ENCODE measurements around the gene GPR87. TPM values are rescaled to one million over a fixed set of nuclear protein-coding genes. Genes with fewer than 3 reads are reported as not detected.

The GPR87 gene
- total RNA-seq, 2 experiments from 2014 or later, result not detected

DNA sequence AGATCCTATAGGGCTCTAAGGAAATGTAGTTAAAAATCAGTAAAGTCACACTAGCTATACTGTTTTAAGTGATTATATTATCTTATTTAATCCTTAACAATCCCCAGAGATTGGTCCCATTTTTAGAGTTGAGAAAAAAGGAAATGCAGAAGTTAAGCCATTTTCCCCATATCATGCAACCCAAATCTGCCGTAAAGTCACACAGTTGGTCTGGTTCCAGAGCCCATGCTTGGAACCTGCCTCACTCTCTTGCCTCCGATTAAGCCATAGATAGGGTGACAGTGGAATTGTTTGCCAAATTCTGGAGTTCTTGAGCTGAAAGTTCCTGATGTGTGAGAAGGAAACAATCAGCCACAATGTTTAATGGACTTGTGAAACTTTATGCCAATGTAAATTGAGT, 15.1 kb upstream of the GPR87 start:
- TF ChIP-seq, protein P1, sequence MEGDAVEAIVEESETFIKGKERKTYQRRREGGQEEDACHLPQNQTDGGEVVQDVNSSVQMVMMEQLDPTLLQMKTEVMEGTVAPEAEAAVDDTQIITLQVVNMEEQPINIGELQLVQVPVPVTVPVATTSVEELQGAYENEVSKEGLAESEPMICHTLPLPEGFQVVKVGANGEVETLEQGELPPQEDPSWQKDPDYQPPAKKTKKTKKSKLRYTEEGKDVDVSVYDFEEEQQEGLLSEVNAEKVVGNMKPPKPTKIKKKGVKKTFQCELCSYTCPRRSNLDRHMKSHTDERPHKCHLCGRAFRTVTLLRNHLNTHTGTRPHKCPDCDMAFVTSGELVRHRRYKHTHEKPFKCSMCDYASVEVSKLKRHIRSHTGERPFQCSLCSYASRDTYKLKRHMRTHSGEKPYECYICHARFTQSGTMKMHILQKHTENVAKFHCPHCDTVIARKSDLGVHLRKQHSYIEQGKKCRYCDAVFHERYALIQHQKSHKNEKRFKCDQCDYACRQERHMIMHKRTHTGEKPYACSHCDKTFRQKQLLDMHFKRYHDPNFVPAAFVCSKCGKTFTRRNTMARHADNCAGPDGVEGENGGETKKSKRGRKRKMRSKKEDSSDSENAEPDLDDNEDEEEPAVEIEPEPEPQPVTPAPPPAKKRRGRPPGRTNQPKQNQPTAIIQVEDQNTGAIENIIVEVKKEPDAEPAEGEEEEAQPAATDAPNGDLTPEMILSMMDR (IDR thresholded peaks at IDR 0.05), result no peak
- ATAC-seq (no peak), DNase-seq (no peak)
- ChIA-PET CTCF (interaction anchor here (1.3 to 1.4 kb wide), 2 partner anchors 48 to 164 kb away, joined by 4 to 5 read pairs; no protein-coding TSS in a partner anchor), POLR2A (no interaction called here)
- H3K27ac Mint-ChIP-seq, result no peak overlapping the region
- intact Hi-C loops (cut with micrococcal nuclease), result no loop called here
- no peak overlapping the region for H3K4me3 Mint-ChIP-seq
- no peaks in the 10 kb centered on the region for H3K36me3 Mint-ChIP-seq (ENCODE audit: low read depth)
- peaks cover 6% of the 10 kb centered on the region for H3K4me1 Mint-ChIP-seq (ENCODE audit: low read depth)
- H3K27me3 Mint-ChIP-seq, result peaks cover 3% of the 10 kb centered on the region
- no peaks in the 10 kb centered on the region for H3K9me3 Mint-ChIP-seq

DNA sequence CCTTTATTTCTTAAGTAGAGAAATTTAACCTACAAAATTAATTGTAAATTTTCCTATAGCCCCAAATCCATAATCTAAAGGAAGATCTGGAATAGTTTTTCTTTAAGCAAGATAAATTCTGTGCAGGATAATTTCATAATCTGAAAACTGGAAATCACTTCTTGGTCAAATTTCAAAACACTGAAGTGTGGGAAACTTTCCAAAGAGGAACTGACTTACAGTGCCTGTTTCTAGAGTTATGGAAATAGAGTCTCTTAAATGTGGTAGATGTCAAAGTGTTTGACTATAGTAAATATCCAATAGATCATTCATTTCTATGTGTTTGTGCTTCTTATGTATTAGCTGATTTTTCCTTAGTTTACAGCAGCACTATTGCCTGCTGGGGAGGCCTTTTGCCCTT, 14.3 kb upstream of the GPR87 start:
- intact Hi-C loops (cut with micrococcal nuclease), result no loop called here

DNA sequence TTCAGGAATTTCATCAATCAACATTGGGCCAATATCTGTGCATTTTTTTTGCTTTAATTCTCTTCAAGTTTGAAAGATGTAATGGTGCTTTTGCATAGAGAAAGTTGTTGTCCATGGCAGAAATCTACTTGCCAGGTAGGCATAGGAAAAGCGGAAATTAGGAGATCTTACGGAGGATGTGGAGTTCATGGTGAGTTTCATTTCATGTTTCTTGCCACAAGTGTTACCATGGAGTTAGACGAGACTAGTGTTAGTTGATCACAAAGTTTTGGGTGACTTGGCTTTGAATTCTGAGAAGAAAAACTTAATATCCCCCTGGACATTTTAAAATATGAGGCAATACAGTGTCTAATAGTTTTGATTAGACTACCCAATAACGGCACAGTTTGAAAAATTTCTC, 13.8 kb upstream of the GPR87 start:
- Mint-ChIP-seq H3K27ac (no peak overlapping the region), H3K9me3 (no peaks in the 10 kb centered on the region), H3K4me1 (ENCODE audit: low read depth) (peaks cover 6% of the 10 kb centered on the region)

More for the DNA sequence above, 14.3 kb upstream of the GPR87 start:
- CTCF ChIA-PET, result interaction anchor here (1.3 to 1.4 kb wide), 2 partner anchors 47 to 163 kb away, joined by 4 to 5 read pairs; no protein-coding TSS in a partner anchor
- Mint-ChIP-seq H3K27me3 (peaks cover 6% of the 10 kb centered on the region), H3K4me1 (ENCODE audit: low read depth) (peaks cover 6% of the 10 kb centered on the region), H3K4me3 (no peak overlapping the region), H3K27ac (no peak overlapping the region), H3K9me3 (no peaks in the 10 kb centered on the region), H3K36me3 (ENCODE audit: low read depth) (no peaks in the 10 kb centered on the region)
- POLR2A ChIA-PET, result no interaction called here
- TF ChIP-seq, protein P1 (IDR thresholded peaks at IDR 0.05), result no peak
- DNase-seq (no peak), ATAC-seq (no peak)

DNA sequence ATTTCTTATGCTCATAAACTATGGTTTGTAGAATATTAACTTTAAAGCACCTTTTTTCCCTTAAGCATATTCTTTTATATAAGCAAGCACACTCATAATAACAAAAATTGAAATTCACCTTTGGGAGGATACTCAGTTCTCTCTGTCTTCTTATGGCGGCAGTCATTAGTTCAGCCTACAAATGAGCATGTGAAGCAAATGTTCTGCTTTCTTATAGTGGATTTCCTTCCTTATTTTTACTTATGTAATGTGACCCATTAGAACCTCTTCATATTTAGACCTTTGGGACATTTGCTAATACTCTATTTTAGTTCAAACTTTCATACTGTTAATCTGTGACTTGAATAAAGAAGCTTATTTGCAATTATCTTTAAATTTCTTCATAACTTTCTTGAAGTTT, 12.7 kb upstream of the GPR87 start, which contains the start of gene P2RY13:
Gene P2RY13, minus strand, starts transcription at position 187 of the 400 bp plus-strand sequence. Its CDS starts 21 bp downstream, at position 166.
- Mint-ChIP-seq H3K4me1 (ENCODE audit: low read depth) (peaks cover 6% of the 10 kb centered on the region), H3K27me3 (peaks cover 6% of the 10 kb centered on the region), H3K4me3 (peak within 1 kb of the TSS; percentile 48), H3K36me3 (ENCODE audit: low read depth) (no peaks in the 10 kb centered on the region), H3K27ac (no peak within 1 kb of the TSS), H3K9me3 (no peaks in the 10 kb centered on the region)
- DNase-seq, result no peak
- ChIA-PET POLR2A (no interaction called here), CTCF (interaction anchor here (1.6 to 2.9 kb wide), 4 partner anchors 13 to 161 kb away, joined by 5 to 13 read pairs (median 11); partner anchors contain the start of gene GPR87)
- intact Hi-C loops (cut with micrococcal nuclease), result loop anchor here (5.0 kb wide), 1 partner anchor 37 kb away; no protein-coding TSS in a partner anchor
- TF ChIP-seq, protein P1 (IDR thresholded peaks at IDR 0.05), result no peak
- ATAC-seq, result no peak

More for the DNA sequence above, 13.8 kb upstream of the GPR87 start:
- Mint-ChIP-seq H3K4me3 (no peak overlapping the region), H3K27me3 (peaks cover 6% of the 10 kb centered on the region), H3K36me3 (ENCODE audit: low read depth) (no peaks in the 10 kb centered on the region)
- ATAC-seq, result no peak
- POLR2A ChIA-PET, result no interaction called here
- no peak for DNase-seq
- TF ChIP-seq, protein P1 (IDR thresholded peaks at IDR 0.05), result no peak
- CTCF ChIA-PET, result interaction anchor here (1.3 kb wide), 1 partner anchor 163 kb away, joined by 5 read pairs; no protein-coding TSS in a partner anchor
- intact Hi-C loops (cut with micrococcal nuclease), result no loop called here

DNA sequence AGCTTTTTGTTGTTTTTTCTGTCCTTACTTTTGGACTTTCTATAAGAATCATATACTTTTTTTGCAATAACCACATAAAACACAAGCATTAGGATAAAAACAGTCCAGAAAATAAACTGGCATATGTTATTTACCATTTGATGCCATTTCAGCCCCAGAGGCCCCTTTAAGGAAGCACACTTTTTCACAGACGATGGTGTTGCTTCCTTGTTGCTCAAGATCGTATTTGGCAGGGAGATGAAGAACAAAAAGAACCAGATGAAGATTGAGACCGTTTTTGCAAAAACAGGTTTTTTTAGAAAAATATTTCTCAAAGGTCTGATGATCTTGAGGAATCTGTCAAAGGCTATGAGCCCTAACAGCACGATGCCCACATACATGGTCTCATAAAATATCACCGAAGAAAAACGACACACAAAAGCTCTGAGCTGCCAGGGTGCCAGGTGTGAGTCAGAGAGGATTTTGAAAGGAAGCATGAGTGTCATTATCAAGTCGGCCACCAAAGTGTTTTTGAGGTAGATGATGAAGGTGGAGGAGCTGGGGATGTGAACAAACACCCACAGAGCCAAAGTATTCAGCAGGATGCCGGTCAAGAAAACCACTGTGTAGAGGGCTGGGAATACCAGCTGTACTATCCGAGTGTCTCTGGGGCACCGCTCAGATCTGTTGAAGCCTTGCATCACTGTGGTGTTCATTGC, 11.8 kb upstream of the GPR87 start:
- Mint-ChIP-seq H3K36me3 (ENCODE audit: low read depth) (no peaks in the 10 kb centered on the region), H3K4me1 (ENCODE audit: low read depth) (peaks cover 6% of the 10 kb centered on the region), H3K9me3 (no peaks in the 10 kb centered on the region), H3K4me3 (peak overlapping the region; percentile 48), H3K27me3 (peaks cover 6% of the 10 kb centered on the region), H3K27ac (no peak overlapping the region)
- TF ChIP-seq, protein P1 (IDR thresholded peaks at IDR 0.05), result no peak
- ATAC-seq, result peak; percentile 93
- intact Hi-C loops (cut with micrococcal nuclease), result loop anchor here (5.0 kb wide), 1 partner anchor 36 kb away; no protein-coding TSS in a partner anchor
- DNase-seq, result peak; percentile 54
- ChIA-PET CTCF (interaction anchor here (0.7 to 4.6 kb wide), 17 partner anchors 10 to 167 kb away, joined by 3 to 45 read pairs (median 5); partner anchors contain the start of gene GPR87), POLR2A (interaction anchor here (0.7 kb wide), 1 partner anchor 177 kb away, joined by 3 read pairs; no protein-coding TSS in a partner anchor)

All from activated CD8-positive, alpha-beta T cell treated with anti-CD3 and anti-CD28 coated beads for 36 hours (primary cell).